Ureter (tissue), 1 donor: ENCODE measurements around the gene INPP5A. TPM values are rescaled to one million over a fixed set of nuclear protein-coding genes. Genes with fewer than 3 reads are reported as not detected.
"Not testable (repeated sequence)": the region's sequence is repeated elsewhere in the genome, so short reads cannot be mapped to it uniquely, and the experiment has no call there.

Experiments
- DNase-seq: peaks from one replicate; pipeline ENCODE4 v3.0.0-alpha.2; 2020; ENCODE audit warnings: low spot score
- total RNA-seq: library from RNA; stranded (reverse); gene quantifications from one replicate; pipeline ENCODE4 v1.2.4, GENCODE V29; 2023
- donor health status: DM: yes; HTN: yes; CAD: no.

Gene INPP5A
- total RNA-seq, 1 donor from 2014 or later: 63.5 TPM

DNA sequence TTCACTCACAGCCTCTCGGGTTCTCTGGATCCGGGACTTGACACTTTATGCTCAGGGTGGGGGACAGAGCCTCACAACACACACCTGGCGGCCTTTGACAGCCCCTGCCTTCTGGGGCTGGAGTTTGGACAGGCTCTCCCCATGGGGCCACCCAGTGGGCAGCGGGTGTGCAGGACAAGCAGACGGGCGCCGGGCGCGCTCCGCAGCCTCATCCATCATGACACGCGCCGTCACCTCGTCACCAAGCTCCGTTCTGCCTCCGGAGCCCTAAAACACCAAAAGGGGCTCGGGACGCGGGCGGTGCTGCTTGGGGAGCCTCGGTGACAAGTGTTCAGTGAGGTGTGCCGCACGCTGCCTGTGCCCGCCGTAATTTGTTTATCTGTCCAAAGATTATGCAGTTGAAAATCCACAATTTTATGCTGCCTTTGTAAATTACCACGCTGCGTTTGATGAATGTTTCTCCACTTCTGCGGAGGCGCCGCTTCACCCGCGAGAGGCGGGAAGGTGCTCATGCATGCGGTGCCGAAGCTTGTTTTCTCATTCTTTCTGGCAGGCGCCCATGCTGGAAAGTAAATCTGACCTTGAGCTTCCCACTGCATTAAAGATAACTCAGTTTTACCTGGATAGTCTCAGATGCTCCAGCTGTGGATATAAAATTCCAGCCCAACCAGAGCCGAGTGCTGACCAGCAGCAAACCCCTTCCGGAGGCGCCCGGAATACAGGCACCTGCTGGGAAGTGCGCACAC is 242.1 kb downstream of the INPP5A start:
- DNase-seq: no peak

DNA sequence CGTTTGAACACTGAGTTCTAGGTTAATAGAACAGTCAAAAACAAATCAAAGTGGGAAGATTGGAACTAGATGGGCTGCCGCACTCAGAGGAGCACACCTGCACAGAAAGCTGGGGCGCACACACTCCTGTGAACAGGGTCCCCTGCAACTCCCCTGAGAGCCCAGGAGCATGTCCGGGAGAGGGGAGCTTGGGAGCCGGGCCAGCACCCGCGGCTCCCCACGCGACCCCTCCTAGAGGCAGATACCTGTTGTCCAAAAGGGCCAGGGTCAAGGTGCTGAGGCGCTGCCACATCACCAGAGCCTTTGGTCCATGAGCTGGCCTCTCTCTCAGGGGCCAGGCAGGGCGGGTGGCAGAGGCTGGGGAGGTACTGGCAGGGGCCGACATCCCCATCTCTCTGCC is 242.8 kb downstream of the INPP5A start:
- no peak for DNase-seq

DNA sequence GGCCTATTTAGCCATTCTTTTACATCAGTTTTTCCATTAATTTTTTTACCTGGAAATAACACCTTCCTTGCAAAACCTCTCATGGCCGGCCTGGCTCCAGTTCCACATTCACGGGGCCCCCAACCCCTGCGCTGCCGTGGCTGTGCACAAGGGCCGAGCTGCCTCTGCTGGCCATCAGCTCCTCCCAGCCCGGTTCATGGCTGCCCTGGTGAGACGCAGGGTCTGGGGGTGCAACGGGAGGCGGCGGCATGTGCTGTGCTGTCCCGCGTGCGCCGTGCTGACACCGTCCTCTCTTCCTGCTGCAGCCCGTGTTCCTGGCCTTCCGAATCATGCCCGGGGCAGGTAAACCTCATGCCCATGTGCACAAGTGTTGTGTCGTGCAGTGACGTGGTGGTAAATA is 244.0 kb downstream of the INPP5A start:
- DNase-seq: no peak

DNA sequence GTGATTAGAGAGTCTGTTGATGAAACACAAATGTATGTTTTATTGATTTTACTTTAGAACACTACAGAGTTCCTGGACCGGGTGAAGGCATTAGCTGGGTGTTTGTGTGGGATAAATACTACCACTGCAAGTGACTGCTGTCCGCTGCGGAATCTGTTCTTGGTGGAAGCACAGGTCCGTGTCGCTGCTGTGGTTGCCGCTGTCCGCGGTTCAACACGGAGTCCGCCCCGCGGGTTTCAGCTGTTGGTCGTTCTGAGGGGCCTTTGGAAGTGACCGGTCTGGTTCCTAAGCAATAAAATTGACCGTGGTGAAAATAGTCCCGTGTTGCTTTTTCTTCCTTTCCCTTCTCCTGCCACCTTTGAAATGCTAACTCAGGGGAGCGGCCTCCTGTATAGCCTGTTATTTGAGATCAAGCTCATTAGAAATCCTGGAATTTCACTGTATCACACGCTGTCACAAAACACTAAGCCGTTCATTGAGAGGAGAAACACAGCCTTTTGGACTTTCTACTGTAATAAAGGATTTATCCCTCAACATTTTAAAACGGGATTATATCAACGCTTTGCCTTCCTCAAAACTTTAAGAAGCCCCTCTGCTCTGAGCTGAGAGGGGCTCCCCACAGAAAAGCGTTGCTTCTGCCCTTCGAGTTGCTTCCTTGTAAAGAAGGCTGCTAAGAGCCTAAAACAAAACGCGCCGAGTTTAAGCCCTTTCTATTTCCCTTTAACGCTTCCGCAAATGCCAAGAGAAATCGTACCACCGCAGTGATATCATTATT is 245.8 kb downstream of the INPP5A start:
- DNase-seq: no peak

DNA sequence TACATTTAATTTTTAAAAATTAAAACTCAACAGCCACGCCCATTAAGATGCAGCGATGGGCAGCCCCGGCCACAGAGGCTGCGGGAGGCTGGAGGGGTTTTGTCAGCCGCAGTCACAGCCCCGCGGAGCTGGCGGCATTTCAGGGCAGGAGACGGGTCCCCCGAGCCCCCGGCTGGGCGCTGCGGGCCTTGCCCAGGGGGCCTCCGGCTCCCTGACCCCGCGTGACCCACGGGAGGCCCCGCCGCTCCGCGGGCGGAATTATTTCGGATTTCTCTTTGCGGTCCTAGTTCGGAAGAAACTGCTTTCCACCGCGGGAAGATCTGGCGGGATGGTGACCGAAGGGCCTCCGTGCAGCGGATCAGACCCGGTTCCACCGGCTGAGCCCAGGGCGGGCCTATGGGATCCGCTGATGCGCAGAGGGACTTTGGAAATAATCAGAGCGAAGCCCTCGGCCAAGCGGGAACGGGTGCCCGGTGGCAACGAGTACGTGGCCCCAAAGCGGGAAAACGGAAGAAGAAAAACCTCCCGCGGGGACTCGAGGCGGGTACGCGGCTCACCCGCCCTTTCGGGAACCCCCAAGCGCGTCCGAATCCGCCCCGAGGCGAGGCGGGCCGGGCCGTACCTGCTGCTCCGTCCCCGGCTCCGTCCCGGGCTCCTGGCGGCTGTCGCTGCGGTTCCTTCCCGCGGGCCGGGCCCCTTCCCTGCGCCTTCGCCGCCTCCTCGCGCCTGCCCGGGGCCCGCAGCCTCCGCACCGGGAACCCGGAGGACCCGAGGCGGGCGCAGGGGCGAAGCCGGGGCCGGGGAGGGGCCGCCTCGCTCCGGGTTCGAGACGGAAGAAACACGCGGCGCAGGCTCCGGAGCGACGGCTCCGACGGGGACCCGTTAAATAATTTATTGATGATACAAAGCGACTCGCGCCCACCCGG is 246.6 kb downstream of the INPP5A start:
- DNase-seq: no peak

DNA sequence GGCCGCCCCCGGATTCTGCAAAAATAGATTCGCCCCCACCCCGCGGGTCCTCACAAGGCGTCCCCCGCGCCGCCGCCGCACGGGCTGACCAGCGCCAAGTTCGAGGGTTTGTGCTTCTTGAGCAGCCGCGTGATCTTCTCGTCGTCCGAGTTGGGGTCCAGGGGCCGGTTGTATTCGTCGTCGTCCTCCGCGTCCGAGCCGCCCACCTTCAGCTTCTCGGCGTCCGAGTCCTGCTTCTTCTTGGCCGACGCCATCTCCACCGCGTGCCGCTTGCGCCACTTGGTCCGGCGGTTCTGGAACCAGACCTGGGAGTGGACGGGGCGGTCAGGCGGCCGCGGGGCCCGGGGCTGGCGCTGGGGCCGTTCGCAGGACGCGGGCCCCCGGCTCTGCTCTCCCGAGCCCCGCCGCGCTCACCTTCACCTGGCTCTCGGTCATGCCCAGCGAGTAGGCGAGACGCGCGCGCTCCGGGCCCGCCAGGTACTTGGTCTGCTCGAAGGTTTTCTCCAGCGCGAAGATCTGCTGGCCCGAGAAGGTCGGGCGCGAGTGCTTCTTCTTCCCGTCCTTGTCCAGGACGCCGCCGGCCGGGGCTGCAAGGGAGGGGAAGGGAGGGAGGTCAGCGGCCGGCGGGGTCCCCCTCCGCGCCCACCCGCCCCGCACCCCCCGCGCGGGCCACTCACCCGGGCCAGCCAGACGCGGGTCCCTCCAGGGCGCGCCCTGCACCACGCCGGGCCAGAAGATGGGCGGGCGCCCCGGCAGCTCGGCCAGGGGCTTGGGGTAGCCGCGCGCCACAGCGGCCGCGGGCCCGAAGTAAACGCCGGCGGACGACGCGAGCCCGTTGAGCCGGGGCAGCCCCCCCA is 247.5 kb downstream of the INPP5A start:
- no peak for DNase-seq

DNA sequence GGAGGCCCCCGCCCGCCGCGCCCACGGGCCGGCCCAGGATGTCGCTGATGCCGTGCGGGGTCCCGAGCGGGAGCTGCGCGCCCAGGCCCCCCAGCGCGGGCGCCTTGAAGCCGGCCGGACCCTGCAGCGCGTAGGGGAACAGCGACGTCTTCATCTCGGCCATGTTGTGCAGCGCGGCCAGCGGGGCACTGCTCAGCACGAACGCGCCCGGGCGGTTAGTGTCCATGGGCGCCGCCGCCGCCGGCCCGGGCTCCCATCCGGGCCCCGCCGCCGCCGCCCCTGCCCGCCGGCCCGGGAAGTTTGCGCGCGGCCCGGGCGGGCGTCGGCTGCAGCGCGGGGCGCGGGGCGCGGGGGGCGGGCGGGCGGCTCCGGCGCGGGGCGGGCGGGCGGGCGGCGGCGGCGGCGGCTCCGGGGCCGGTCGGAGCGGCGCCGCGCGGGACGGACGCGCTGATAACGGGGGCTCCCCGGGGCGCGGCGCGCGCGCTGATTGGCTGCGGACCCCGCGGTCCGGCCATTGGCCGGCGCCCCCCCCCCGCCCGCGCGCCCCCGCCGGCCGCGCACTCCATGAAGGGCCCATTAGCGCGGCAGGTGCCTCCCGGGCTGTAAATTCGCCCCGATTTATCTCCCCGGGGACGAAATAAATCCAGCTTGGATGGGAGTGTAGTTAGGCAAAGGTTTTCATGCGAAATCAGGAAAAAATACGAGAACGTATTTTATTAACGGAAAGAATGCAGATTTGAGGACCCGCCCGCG is 248.3 kb downstream of the INPP5A start, which contains the start of gene NKX6-2:
Gene NKX6-2 (minus strand): TSS at position 425 of the 753 bp plus-strand sequence. CDS start 199 bp downstream, at position 226.
- DNase-seq: no peak

DNA sequence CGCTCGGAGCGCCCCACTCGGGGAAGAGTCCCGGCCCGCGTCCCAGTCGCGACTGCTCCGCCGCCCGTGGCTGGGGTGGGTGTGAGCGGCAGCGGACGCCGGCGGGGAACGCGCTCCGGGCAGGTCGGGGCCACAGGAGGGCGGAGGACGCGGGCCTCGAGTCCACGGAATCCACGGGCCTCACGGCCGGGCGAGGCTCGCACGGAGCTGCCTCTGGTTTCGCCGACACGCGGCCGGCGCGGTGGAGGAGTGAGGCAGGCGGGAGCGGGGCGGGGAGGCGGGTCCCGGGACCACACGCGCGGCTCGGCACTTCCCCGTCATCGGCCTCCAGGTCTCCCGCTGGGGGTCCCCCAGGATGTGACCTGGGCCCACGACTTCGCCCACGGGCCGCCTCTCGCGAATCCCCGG is 248.9 kb downstream of the INPP5A start:
- no peak for DNase-seq

DNA sequence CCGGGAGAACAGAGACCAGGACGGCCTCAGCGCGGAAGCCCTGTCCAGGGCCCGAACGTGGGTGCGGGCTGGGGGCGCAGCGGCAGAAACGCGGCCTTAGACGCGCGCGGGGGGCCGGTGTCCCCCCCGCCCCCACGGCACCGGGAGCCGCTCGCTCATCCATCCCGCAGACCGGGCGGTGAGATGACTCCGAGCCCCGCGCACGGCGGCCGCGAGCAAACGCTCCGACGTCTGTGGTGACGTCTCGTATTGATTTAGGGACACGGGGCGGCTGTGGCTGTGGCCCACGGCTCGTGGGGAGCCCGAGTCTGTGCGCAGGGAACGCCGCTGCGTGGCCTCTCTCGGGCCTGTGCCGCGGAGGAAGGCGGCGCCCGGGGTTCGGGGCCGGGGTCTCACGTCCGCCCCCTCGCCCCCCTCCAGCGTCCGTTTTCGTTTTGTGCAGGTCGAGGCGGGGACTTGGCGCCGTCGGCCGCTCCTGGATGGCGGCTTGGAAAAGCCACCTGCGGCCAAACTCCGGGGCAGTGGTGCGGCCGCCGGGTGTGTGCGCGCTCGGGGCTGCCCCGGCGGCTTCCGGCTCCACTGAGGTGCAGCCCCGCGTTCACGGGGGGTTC is 249.4 kb downstream of the INPP5A start:
- no peak for DNase-seq

DNA sequence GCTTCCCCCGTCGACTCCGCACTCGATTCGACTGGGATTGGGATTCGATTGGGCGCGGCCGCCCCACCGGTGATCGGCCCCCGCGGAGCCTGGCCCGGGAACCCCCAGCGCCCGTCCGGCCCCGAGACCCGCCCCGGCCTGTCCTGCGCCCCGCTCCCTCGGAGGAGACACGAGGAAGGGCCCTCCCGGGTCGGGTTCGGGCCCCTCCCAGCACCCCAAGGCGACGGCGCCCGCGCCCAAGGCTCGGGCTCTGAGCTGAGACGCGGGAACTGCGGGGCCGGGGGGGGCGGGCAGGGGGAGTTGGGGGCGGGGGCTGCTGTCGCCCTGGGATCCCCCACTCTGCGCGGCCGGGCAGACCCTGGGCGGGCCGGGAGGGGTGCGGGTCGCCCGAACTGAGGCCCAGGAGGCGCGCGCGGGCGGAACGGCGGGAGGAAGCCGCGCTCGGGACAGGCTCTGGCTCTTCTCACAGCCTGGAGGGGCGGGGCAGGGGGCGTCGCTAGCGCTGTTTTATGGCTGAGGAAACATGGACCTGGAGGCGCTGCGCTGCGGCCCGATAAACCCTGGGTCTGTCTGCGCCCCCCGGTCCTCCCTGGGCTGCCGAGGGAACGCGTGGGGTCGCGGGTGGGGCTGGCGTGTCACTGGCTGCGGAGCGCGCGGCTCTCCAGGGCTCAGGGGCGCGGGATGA is 250.1 kb downstream of the INPP5A start:
- no peak for DNase-seq

DNA sequence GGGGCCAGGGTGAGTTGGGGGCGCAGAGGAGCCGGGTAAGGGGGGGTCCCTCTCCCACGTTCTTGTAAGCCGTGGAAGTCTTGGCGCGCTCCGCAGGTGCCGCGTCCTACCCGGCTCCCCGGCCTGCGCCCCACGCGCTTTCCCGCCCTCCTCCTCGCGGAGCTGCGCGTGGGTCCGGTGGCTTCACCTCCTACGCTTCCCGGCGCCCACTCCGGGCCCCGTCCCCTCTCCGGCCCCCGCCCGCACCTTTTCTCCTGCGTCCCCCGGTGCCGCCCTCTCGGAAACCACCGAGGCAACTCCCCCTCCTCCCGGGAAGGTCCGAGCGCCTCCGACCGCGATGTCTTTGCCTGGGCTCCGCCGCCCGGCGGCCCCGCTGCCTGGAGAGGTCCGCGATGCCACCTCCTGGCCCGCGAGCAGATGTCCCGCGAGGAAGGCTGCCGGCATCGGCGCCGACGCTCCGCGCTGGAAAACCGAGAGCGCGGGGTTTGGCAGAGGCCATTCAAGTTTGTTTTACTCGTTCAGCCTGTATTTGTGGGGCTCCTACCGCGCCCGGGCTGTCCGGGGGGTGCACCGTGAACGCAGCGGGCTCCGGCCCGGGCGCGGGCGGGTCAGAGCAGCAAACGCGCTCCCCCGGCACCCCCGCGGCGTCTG is 250.7 kb downstream of the INPP5A start:
- no peak for DNase-seq

DNA sequence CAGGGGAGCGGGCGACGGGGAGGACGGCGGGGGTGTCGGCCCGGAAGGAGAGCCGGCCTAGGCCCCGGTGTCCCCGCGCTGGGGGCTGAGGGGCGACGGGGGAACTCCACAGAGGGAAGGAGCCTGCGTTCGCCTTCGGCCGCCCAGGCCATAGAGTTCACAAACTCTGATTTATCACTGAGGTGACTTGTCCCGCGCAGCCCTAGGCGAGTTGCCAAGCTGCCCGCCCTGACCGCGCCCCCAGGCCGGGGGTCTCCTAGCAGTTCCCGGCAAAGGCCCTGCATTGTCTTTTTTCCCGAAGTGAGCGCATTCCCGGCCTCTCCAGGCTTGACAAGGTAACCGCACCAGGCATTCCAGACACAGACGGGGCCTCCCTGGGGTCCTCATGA is 251.2 kb downstream of the INPP5A start:
- DNase-seq: no peak

DNA sequence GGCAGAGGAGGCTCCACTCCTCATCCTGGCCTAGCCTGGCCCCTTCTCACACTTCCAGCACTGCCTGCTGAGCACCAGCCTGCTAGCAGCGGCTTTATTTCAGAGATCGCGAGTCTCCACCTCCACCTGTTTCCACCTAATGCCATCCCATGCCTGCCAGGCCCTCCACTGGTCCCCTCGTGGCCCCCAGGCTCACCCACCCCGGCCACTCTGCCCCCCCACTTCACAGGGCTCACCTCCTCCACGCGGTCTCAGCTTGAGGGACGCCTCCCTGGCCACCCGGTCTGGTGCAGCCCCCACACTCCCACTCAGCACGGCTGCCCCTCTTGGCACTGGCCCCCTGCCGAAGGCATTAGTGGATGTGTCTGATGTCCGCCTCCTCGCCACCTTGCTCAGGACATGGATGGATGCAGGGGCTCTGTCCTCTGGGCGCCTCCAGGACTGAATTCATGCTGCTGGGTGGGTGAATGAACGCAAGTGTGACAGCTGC is 252.1 kb downstream of the INPP5A start:
- no peak for DNase-seq

DNA sequence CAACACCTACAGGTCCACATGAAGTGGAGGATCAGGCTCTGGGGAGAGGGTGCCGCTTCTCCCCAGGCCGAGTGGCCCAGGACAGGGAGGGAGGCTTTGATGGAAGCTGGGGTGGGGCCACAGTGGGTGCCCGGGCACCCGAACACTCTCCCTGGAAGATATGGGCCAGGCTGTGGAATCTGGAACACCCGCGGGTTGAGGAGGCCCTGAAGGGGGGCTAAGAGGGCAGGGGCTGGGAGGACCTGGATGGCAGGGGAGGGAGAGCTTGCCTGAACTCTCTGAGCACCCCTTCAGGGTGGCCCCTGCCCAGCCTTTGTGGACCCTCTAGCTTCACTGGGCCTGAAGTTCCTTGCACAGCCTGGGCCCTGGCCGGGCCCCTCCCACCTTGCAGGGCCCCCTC is 252.9 kb downstream of the INPP5A start:
- DNase-seq: no peak

DNA sequence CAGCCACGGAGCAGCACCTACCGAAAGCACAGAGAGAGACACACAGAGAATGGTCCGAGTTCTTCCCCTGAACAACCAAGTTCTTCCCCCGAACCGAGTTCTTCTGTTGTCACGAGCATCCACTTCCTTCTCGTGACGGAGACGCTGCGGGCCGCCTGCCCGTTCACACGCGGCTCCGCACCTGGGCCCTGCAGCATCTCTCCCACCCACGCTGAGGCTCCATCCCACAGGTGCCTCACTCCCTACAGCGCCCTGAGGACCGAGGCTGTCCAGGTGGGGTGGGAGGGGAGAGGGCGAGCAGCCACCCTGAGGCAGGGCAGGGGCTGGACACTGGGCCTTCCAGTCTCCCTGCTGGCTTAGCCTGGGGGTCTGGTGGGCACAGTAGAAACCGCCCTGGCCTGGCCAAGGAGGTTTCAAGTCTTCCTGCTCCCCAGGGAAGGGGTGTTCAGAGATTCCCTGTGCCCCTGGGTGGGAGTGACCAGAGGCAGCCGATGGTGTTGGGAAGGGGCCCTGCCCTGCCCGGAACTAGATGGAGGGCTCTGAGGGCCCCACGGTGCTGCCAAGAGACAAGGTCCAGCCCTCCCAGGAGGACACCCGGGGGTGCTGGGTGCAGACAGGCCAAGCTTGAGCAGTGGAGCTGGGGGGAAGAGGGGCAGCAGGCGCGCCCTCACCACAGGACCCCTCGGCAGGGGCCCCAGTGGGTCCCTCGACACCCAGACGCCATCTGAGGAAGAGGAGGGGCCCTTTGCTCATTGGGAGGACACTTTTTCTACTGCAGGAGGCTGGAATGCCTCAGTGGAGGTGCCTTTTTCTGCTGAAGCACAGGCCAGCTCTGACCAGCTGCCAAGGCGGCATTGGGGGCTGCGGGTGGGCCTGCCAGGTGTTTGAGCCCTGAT is 253.6 kb downstream of the INPP5A start:
- DNase-seq: no peak

DNA sequence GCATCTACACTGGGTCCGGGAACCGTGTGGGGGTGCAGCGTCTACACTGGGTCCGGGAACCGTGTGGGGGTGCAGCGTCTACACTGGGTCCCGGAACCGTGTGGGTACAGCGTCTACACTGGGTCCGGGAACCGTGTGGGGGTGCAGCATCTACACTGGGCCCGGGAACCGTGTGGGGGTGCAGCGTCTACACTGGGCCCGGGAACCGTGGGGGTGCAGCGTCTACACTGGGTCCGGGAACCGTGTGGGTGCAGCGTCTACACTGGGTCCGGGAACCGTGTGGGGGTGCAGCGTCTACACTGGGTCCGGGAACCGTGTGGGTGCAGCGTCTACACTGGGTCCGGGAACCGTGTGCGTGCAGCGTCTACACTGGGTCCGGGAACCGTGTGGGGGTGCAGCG is 254.5 kb downstream of the INPP5A start:
- not testable (repeated sequence) for DNase-seq

DNA sequence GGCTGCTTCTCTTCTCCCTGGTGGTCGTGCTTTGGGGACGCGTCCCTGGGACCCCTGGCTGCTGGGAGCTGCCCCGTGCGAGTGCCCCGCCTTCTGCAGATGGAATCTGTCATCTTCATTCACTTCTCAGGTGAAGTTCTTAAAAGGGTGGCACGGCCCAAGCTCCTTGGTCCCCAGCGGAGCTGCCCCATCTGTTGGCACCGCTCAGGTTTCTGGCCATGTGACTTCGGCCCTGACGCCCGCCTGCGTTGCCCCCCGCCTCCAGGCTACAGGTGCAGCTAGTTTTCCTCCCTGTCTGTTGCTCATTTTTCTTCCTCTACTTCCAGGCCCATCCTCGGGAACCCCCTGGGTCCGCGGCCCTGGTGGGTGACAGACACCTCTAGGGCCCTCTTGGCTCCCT is 255.2 kb downstream of the INPP5A start:
- DNase-seq: no peak

DNA sequence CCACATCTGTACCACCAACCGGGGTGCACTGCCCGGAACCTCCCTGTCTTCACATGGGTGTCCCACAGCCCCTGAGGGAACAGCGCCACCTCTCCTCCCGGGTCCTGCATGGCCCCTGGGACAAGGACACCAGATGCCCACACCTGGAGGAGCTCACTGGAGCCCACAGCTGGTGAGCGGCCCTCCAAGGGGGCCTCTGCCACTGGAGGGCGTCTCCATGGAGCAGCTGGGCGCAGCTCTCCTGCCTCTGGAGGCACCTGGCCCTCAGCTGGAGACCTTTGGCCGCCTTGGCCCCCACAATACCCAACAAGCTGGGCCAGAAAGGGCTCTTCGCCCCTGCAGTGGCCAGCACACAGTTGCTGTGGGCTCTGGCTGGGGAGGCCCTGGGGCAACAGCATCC is 255.6 kb downstream of the INPP5A start:
- DNase-seq: no peak
